ENCODE results near the gene ATOSB.

ATOSB gene

DNA sequence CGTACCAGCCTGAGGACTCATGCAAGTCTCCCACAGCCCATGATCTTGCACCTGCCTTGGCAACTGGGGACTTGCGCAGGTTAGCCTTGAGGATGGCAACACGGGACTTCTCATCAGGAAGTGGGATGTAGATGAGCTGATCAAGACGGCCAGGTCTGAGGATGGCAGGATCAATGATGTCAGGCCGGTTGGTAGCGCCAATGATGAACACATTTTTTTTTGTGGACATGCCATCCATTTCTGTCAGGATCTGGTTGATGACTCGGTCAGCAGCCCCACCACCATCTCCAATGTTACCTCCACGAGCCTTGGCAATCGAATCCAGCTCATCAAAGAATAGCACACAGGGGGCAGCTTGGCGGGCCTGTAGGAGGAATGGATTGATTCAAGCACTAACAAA, 56.2 kb downstream of the ATOSB start:
- H3K27me3 ChIP-seq (ENCODE audit: insufficient read depth, insufficient read length) = no peaks in the 10 kb centered on the region
- TF ChIP-seq YY1 (IDR thresholded peaks at IDR 0.05; ENCODE audit: insufficient read depth, insufficient read length) (no peak), SUZ12 (IDR thresholded peaks at IDR 0.05; ENCODE audit: extremely low read depth, insufficient read depth, insufficient read length) (no peak), ZNF274 (IDR thresholded peaks at IDR 0.05; ENCODE audit: low read depth, low read length) (no peak)

GRCh38 chr9:35057271-35057620, 58.4 kb downstream of the ATOSB start:
- Histone ChIP-seq H3K9me3 (ENCODE audit: insufficient read depth, low read length) (no peaks in the 10 kb centered on the region), H3K4me1 (ENCODE audit: insufficient read depth, insufficient read length) (no peaks in the 10 kb centered on the region), H3K4me3 (ENCODE audit: insufficient read length, low read depth) (no peak overlapping the region), H3K9ac (ENCODE audit: insufficient read length, low read depth) (no peak overlapping the region), H3K27me3 (ENCODE audit: insufficient read depth, insufficient read length) (no peaks in the 10 kb centered on the region), H3K36me3 (ENCODE audit: insufficient read depth, insufficient read length, low read length) (peaks cover 83% of the 10 kb centered on the region)
- TF ChIP-seq ZNF274 (IDR thresholded peaks at IDR 0.05; ENCODE audit: low read depth, low read length) (no peak), YY1 (IDR thresholded peaks at IDR 0.05; ENCODE audit: insufficient read depth, insufficient read length) (no peak), SUZ12 (IDR thresholded peaks at IDR 0.05; ENCODE audit: extremely low read depth, insufficient read depth, insufficient read length) (no peak)
- no peak for DNase-seq (ENCODE audit: low read depth, low spot score)

More for the DNA sequence above, 56.2 kb downstream of the ATOSB start:
- H3K9me3 ChIP-seq (ENCODE audit: insufficient read depth, low read length) = no peaks in the 10 kb centered on the region
- H3K36me3 ChIP-seq (ENCODE audit: insufficient read depth, insufficient read length, low read length) = peaks cover 95% of the 10 kb centered on the region
- H3K4me1 ChIP-seq (ENCODE audit: insufficient read depth, insufficient read length) = no peaks in the 10 kb centered on the region
- H3K9ac ChIP-seq (ENCODE audit: insufficient read length, low read depth) = no peak overlapping the region
- no peak for DNase-seq (ENCODE audit: low read depth, low spot score)
- no peak overlapping the region for H3K4me3 ChIP-seq (ENCODE audit: insufficient read length, low read depth)

- TF ChIP-seq YY1 (IDR thresholded peaks at IDR 0.05; ENCODE audit: insufficient read depth, insufficient read length) (no peak), SUZ12 (IDR thresholded peaks at IDR 0.05; ENCODE audit: extremely low read depth, insufficient read depth, insufficient read length) (no peak), ZNF274 (IDR thresholded peaks at IDR 0.05; ENCODE audit: low read depth, low read length) (no peak)
- Histone ChIP-seq H3K4me3 (ENCODE audit: insufficient read length, low read depth) (no peak overlapping the region), H3K36me3 (ENCODE audit: insufficient read depth, insufficient read length, low read length) (peaks cover 82% of the 10 kb centered on the region), H3K4me1 (ENCODE audit: insufficient read depth, insufficient read length) (no peaks in the 10 kb centered on the region), H3K27me3 (ENCODE audit: insufficient read depth, insufficient read length) (no peaks in the 10 kb centered on the region), H3K9me3 (ENCODE audit: insufficient read depth, low read length) (no peaks in the 10 kb centered on the region), H3K9ac (ENCODE audit: insufficient read length, low read depth) (no peak overlapping the region)
- DNase-seq (ENCODE audit: low read depth, low spot score) = no peak
Measured at GRCh38 chr9:35056571-35057270, 58.9 kb downstream of the ATOSB start.

DNA sequence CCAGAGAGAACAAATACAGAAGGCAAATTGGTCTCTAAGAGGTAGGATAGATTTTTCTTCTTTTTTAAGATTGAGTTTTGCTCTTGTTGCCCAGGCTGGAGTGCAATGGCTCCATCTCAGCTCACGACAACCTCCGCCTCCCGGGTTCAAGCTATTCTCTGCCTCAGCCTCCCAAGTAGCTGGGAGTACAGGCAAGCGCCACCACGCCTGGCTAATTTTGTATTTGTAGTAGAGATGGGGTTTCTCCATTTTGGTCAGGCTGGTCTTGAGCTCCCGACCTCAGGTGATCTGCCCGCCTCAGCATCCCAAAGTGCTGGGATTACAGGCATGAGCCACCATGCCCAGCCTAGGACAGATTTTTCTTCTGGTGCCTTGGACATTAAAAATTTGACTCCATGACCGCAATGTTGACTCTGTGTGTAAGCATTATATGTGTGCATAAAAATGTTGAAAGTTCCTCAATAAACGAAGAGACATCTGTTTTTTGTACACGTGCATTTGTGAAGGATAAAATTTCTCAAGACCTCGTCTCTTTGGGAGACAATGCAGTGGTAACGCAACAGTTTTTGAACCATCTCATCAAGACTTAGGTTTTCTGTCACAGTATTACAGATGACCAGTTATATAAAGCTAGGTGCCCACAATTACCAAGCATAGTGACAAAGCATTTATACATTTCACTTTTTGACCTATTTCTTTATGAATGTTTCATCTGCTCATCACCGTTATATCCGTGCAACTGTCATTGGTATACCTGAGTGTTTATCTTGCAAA, 60.6 kb downstream of the ATOSB start:
- no peak overlapping the region for H3K4me3 ChIP-seq (ENCODE audit: insufficient read length, low read depth)
- H3K27me3 ChIP-seq (ENCODE audit: insufficient read depth, insufficient read length) = no peaks in the 10 kb centered on the region
- no peaks in the 10 kb centered on the region for H3K9me3 ChIP-seq (ENCODE audit: insufficient read depth, low read length)
- H3K9ac ChIP-seq (ENCODE audit: insufficient read length, low read depth) = no peak overlapping the region
- DNase-seq (ENCODE audit: low read depth, low spot score) = no peak
- TF ChIP-seq YY1 (IDR thresholded peaks at IDR 0.05; ENCODE audit: insufficient read depth, insufficient read length) (no peak), ZNF274 (IDR thresholded peaks at IDR 0.05; ENCODE audit: low read depth, low read length) (no peak)
- peaks cover 71% of the 10 kb centered on the region for H3K36me3 ChIP-seq (ENCODE audit: insufficient read depth, insufficient read length, low read length)
- no peaks in the 10 kb centered on the region for H3K4me1 ChIP-seq (ENCODE audit: insufficient read depth, insufficient read length)

DNA sequence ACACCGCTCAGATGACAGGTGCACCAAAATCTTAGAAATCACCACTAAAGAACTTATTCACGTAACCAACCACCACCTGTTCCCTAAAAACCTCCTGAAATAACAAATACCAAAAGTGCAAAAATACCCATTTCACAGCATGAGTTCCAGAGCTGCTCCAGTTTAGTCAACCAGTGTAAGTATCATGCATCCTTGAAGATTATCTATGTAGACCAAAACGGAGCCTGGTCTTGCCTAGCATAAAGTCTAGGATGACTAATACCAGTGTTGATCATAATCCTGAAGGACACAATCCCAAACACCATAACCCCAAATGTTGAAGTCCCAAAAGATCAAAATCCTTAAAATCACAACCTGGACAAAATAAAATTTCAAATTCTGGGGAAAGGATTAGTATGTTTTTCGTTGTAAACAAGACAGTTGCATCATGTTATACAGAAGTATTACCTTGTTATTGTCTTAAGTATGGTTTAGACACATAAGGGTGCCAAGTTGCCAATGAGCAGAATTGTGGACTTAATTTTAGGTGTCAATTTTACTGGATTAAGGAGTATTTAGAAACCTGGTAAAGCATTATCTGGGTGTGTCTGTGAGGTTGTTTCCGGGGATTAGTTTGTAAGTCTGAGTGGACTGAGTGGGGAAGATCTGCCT, 61.4 kb downstream of the ATOSB start:
- Histone ChIP-seq H3K4me1 (ENCODE audit: insufficient read depth, insufficient read length) (no peaks in the 10 kb centered on the region), H3K9me3 (ENCODE audit: insufficient read depth, low read length) (no peaks in the 10 kb centered on the region), H3K9ac (ENCODE audit: insufficient read length, low read depth) (no peak overlapping the region), H3K4me3 (ENCODE audit: insufficient read length, low read depth) (no peak overlapping the region), H3K27me3 (ENCODE audit: insufficient read depth, insufficient read length) (no peaks in the 10 kb centered on the region), H3K36me3 (ENCODE audit: insufficient read depth, insufficient read length, low read length) (peaks cover 70% of the 10 kb centered on the region)
- TF ChIP-seq SUZ12 (IDR thresholded peaks at IDR 0.05; ENCODE audit: extremely low read depth, insufficient read depth, insufficient read length) (no peak), ZNF274 (IDR thresholded peaks at IDR 0.05; ENCODE audit: low read depth, low read length) (no peak), YY1 (IDR thresholded peaks at IDR 0.05; ENCODE audit: insufficient read depth, insufficient read length) (no peak)
- no peak for DNase-seq (ENCODE audit: low read depth, low spot score)

Measured in NT2/D1 (cell line).